Measurements from ENCODE around the gene ZNF821. TPM values are rescaled to one million over a fixed set of nuclear protein-coding genes. Genes with fewer than 3 reads are reported as not detected.
"Not testable (repeated sequence)": the region's sequence is repeated elsewhere in the genome, so short reads cannot be mapped to it uniquely, and the experiment has no call there.

Gene ZNF821
- total RNA-seq, 1 experiment from 2014 or later, result 4.9 TPM

GRCh38 chr16:71831698-71832097, 52.3 kb downstream of the ZNF821 start:
- CTCF ChIA-PET; RAD21 ChIA-PET (ENCODE audit: low non-redundant PET in 1 of 2, low total read pairs in 2 of 2, uncharacterized antibody in 2 of 2, unreplicated experiment in 2 of 2); DNase-seq (ENCODE audit: low read depth, low spot score); H3K27ac ChIP-seq (ENCODE audit: low read depth, low read length); H3K4me1 ChIP-seq (ENCODE audit: control insufficient read depth in 1 of 2, insufficient read depth in 2 of 2, low read length in 2 of 2); H3K4me3 ChIP-seq (replicated peaks in 1 of 2; ENCODE audit: low read depth in 1 of 2, low read length in 2 of 2); ATAC-seq; H2AFZ ChIP-seq (ENCODE audit: low read depth, low read length, poor library complexity, severe bottlenecking); intact Hi-C loops (cut with micrococcal nuclease); H4K20me1 ChIP-seq (ENCODE audit: insufficient read depth); H3K36me3 ChIP-seq (ENCODE audit: control insufficient read depth in 1 of 2, insufficient read depth in 2 of 2, low read length in 2 of 2); BruUV-seq (replicated peaks); H3K9ac ChIP-seq (ENCODE audit: low read length); H3K9me2 ChIP-seq (ENCODE audit: insufficient read depth); H3K4me2 ChIP-seq (ENCODE audit: low read length); H3K79me2 ChIP-seq (ENCODE audit: insufficient read depth, low read length); H3K9me3 ChIP-seq (ENCODE audit: control insufficient read depth in 1 of 2, insufficient read depth in 1 of 2, low read depth in 1 of 2, low read length in 2 of 2); H3K27me3 ChIP-seq (ENCODE audit: insufficient read depth, low read length): not testable (repeated sequence)
- POLR2A ChIA-PET, result interaction anchor here (0.8 kb wide), 1 partner anchor 8 kb away, joined by 4 read pairs; no protein-coding TSS in a partner anchor

GRCh38 chr16:71830359-71830758, 53.6 kb downstream of the ZNF821 start:
- no peaks in the 10 kb centered on the region for H4K20me1 ChIP-seq (ENCODE audit: insufficient read depth)
- BruUV-seq (replicated peaks), result no TSS peak
- ChIA-PET CTCF (no interaction called here), RAD21 (ENCODE audit: low non-redundant PET in 1 of 2, low total read pairs in 2 of 2, uncharacterized antibody in 2 of 2, unreplicated experiment in 2 of 2) (no interaction called here), POLR2A (no interaction called here)
- no peak overlapping the region for H3K4me2 ChIP-seq (ENCODE audit: low read length)
- no peaks in the 10 kb centered on the region for H3K9me2 ChIP-seq (ENCODE audit: insufficient read depth)
- no peak overlapping the region for H2AFZ ChIP-seq (ENCODE audit: low read depth, low read length, poor library complexity, severe bottlenecking)
- no peaks in the 10 kb centered on the region for H3K4me1 ChIP-seq (ENCODE audit: control insufficient read depth in 1 of 2, insufficient read depth in 2 of 2, low read length in 2 of 2)
- H3K9ac ChIP-seq (ENCODE audit: low read length), result no peak overlapping the region
- H3K4me3 ChIP-seq (replicated peaks in 1 of 2; ENCODE audit: low read depth in 1 of 2, low read length in 2 of 2), result no peak overlapping the region
- intact Hi-C loops (cut with micrococcal nuclease), result no loop called here
- no peaks in the 10 kb centered on the region for H3K79me2 ChIP-seq (ENCODE audit: insufficient read depth, low read length)
- ATAC-seq (no peak), DNase-seq (ENCODE audit: low read depth, low spot score) (no peak)
- H3K27ac ChIP-seq (ENCODE audit: low read depth, low read length), result no peak overlapping the region
- H3K36me3 ChIP-seq (ENCODE audit: control insufficient read depth in 1 of 2, insufficient read depth in 2 of 2, low read length in 2 of 2), result no peaks in the 10 kb centered on the region
- no peaks in the 10 kb centered on the region for H3K9me3 ChIP-seq (ENCODE audit: control insufficient read depth in 1 of 2, insufficient read depth in 1 of 2, low read depth in 1 of 2, low read length in 2 of 2)
- H3K27me3 ChIP-seq (ENCODE audit: insufficient read depth, low read length), result no peaks in the 10 kb centered on the region
- TF ChIP-seq POLR2AphosphoS5 (IDR thresholded peaks at IDR 0.05; ENCODE audit: low read depth, low read length), result no peak
- no peak for TF ChIP-seq ELF1 (IDR thresholded peaks at IDR 0.05; ENCODE audit: borderline replicate concordance, low read depth)
- TF ChIP-seq REST (IDR thresholded peaks at IDR 0.05; ENCODE audit: low read depth), result no peak
- no peak for TF ChIP-seq POLR2A (IDR thresholded peaks at IDR 0.05; ENCODE audit: borderline replicate concordance, extremely low read depth, insufficient read depth, insufficient read length)
- no peak for TF ChIP-seq CBX3 (IDR thresholded peaks at IDR 0.05; ENCODE audit: low read depth)
- no peak for TF ChIP-seq MAX (IDR thresholded peaks at IDR 0.05)
- no peak for TF ChIP-seq SP1 (IDR thresholded peaks at IDR 0.05; ENCODE audit: low read depth)
- no peak for TF ChIP-seq YY1 (IDR thresholded peaks at IDR 0.05; ENCODE audit: extremely low read depth, insufficient replicate concordance, low read depth, low read length)
- no peak for TF ChIP-seq JUND (IDR thresholded peaks at IDR 0.05)
- no peak for TF ChIP-seq CEBPB (IDR thresholded peaks at IDR 0.05; ENCODE audit: low read depth)
- TF ChIP-seq SIN3A (IDR thresholded peaks at IDR 0.05; ENCODE audit: low read depth), result no peak
- TF ChIP-seq TCF7L2 (IDR thresholded peaks at IDR 0.05; ENCODE audit: borderline replicate concordance, extremely low read depth, insufficient read depth, insufficient read length), result no peak
- no peak for TF ChIP-seq SRF (IDR thresholded peaks at IDR 0.05; ENCODE audit: low read depth)
- TF ChIP-seq ZBTB33 (IDR thresholded peaks at IDR 0.05; ENCODE audit: extremely low read depth, insufficient replicate concordance, low read length), result no peak
- TF ChIP-seq ZFX (IDR thresholded peaks at IDR 0.05), result no peak
- TF ChIP-seq EZH2phosphoT487 (IDR thresholded peaks at IDR 0.05; ENCODE audit: borderline replicate concordance), result no peak
- no peak for TF ChIP-seq ATF3 (IDR thresholded peaks at IDR 0.05)
- no peak for TF ChIP-seq FOSL1 (IDR thresholded peaks at IDR 0.05; ENCODE audit: low read depth)
